HEK293T (cell line): ENCODE results near the gene MMP24.
"Not testable (repeated sequence)": the region's sequence is repeated elsewhere in the genome, so short reads cannot be mapped to it uniquely, and the experiment has no call there.

Experiments used
- CTCF ChIA-PET: fragments of 350-600 bp; formaldehyde crosslinking; extraction: SDS; loops from one replicate; lab custom pipeline; 2021; ENCODE audit warnings: antibody characterized with exemption, inconsistent platforms; lab: Yijun Ruan, JAX
- POLR2A ChIA-PET: fragments of 350-600 bp; formaldehyde crosslinking; extraction: SDS; loops from one replicate; lab custom pipeline; 2020; ENCODE audit warnings: antibody characterized with exemption, inconsistent platforms; lab: Yijun Ruan, JAX
- DNase-seq: peaks from one replicate; pipeline ENCODE4 v3.0.0; 2012; ENCODE audit warnings: mixed read lengths; ENCODE audit errors: extremely low spot score
- ARNT ChIP-seq: fragments of 450-650 bp; IDR thresholded peaks from 2 replicates; pipeline ENCODE4 v1.6.1; 2017; ENCODE audit warnings: mild to moderate bottlenecking
- BHLHE40 ChIP-seq: fragments of 450-650 bp; IDR thresholded peaks from 2 replicates; pipeline ENCODE4 v1.6.1; 2016; ENCODE audit warnings: mild to moderate bottlenecking, moderate library complexity, borderline replicate concordance
- CTBP1 ChIP-seq: fragments of 450-650 bp; IDR thresholded peaks from 2 replicates; pipeline ENCODE4 v1.6.1; 2016; ENCODE audit warnings: borderline replicate concordance
- ELF4 ChIP-seq: fragments of 450-650 bp; IDR thresholded peaks from 2 replicates; pipeline ENCODE4 v1.6.1; 2017; ENCODE audit warnings: antibody characterized with exemption
- FOXA1 ChIP-seq: fragments of 450-650 bp; IDR thresholded peaks from 2 replicates; pipeline ENCODE4 v1.6.1; 2016; ENCODE audit warnings: mild to moderate bottlenecking
- FOXK2 ChIP-seq: fragments of 450-650 bp; IDR thresholded peaks from 2 replicates; pipeline ENCODE4 v1.6.1; 2016; ENCODE audit warnings: mild to moderate bottlenecking
- FOXM1 ChIP-seq: fragments of 450-650 bp; IDR thresholded peaks from 2 replicates; pipeline ENCODE4 v1.6.1; 2017; ENCODE audit warnings: mild to moderate bottlenecking, borderline replicate concordance
- HDGF ChIP-seq: fragments of 450-650 bp; IDR thresholded peaks from 2 replicates; pipeline ENCODE4 v1.6.1; 2017; ENCODE audit warnings: antibody characterized with exemption, borderline replicate concordance
- L3MBTL2 ChIP-seq: fragments of 450-650 bp; conservative IDR thresholded peaks from 2 replicates; pipeline ENCODE4 v1.6.1; 2016; ENCODE audit warnings: mild to moderate bottlenecking
- LEF1 ChIP-seq: fragments of 450-650 bp; IDR thresholded peaks from 2 replicates; pipeline ENCODE4 v1.6.1; 2017; ENCODE audit warnings: mild to moderate bottlenecking, borderline replicate concordance
- NFRKB ChIP-seq: fragments of 450-650 bp; IDR thresholded peaks from 2 replicates; pipeline ENCODE4 v1.6.1; 2016; ENCODE audit warnings: mild to moderate bottlenecking, moderate library complexity
- PKNOX1 ChIP-seq: fragments of 450-650 bp; IDR thresholded peaks from 2 replicates; pipeline ENCODE4 v1.6.1; 2016
- SP1 ChIP-seq: fragments of 450-650 bp; IDR thresholded peaks from 2 replicates; pipeline ENCODE4 v1.6.1; 2017
- SUZ12 ChIP-seq: fragments of 450-650 bp; IDR thresholded peaks from 2 replicates; pipeline ENCODE4 v1.6.1; 2016; ENCODE audit warnings: mild to moderate bottlenecking
- TARDBP ChIP-seq: fragments of 450-650 bp; IDR thresholded peaks from 2 replicates; pipeline ENCODE4 v1.6.1; 2016
- ZNF384 ChIP-seq: fragments of 450-650 bp; IDR thresholded peaks from 2 replicates; pipeline ENCODE4 v1.6.1; 2016

The MMP24 gene

GRCh38 chr20:35226126-35226883 is at the start of gene MMP24:
Gene MMP24, plus strand, starts transcription at chr20:35226690. Its CDS starts 49 bp downstream, at chr20:35226739.
- ChIA-PET CTCF (no interaction called here), POLR2A (no interaction called here)
- TF ChIP-seq ZNF384 (no peak), CTBP1 (no peak), TARDBP (no peak), NFRKB (no peak), ELF4 (no peak), SP1 (no peak)
- no peak for DNase-seq

- DNase-seq, result no peak
- POLR2A ChIA-PET, result no interaction called here
- no peak for TF ChIP-seq HDGF
- no peak for TF ChIP-seq SP1
- no peak for TF ChIP-seq FOXK2
- no peak for TF ChIP-seq ELF4
- no peak for TF ChIP-seq ZNF384
- TF ChIP-seq TARDBP, result no peak
- TF ChIP-seq LEF1, result no peak
- TF ChIP-seq NFRKB, result no peak
- no peak for TF ChIP-seq FOXA1
- TF ChIP-seq L3MBTL2, result no peak
- no peak for TF ChIP-seq CTBP1
- no peak for TF ChIP-seq PKNOX1
- TF ChIP-seq FOXM1, result no peak
- TF ChIP-seq SUZ12, result no peak
- TF ChIP-seq ARNT, result no peak
- no peak for TF ChIP-seq BHLHE40
- CTCF ChIA-PET, result no interaction called here
These were observed 46.9 kb upstream of the MMP24 start for GRCh38 chr20:35179292-35180212.

GRCh38 chr20:35180266-35180665 is 46.2 kb upstream of the MMP24 start:
- ChIA-PET CTCF (no interaction called here), POLR2A (no interaction called here)
- DNase-seq, result no peak
- TF ChIP-seq NFRKB, result no peak
- TF ChIP-seq BHLHE40, result no peak
- TF ChIP-seq TARDBP, result no peak
- no peak for TF ChIP-seq CTBP1
- no peak for TF ChIP-seq SP1
- no peak for TF ChIP-seq FOXA1
- TF ChIP-seq ELF4, result no peak
- TF ChIP-seq FOXM1, result no peak
- TF ChIP-seq L3MBTL2, result no peak
- no peak for TF ChIP-seq ZNF384
- no peak for TF ChIP-seq ARNT
- TF ChIP-seq PKNOX1, result no peak
- no peak for TF ChIP-seq HDGF
- no peak for TF ChIP-seq FOXK2

- no peak for TF ChIP-seq ZNF384
- no peak for TF ChIP-seq BHLHE40
- no peak for TF ChIP-seq TARDBP
- no peak for TF ChIP-seq FOXK2
- no peak for TF ChIP-seq CTBP1
- TF ChIP-seq PKNOX1, result no peak
- no peak for TF ChIP-seq FOXA1
- TF ChIP-seq SP1, result no peak
These were observed 44.8 kb upstream of the MMP24 start for GRCh38 chr20:35181731-35182130.

GRCh38 chr20:35186691-35187289 is 39.7 kb upstream of the MMP24 start:
- CTCF ChIA-PET, POLR2A ChIA-PET: not testable (repeated sequence)

More at GRCh38 chr20:35181731-35182130, 44.8 kb upstream of the MMP24 start:
- no peak for DNase-seq
- POLR2A ChIA-PET, result no interaction called here
- CTCF ChIA-PET, result no interaction called here

GRCh38 chr20:35187584-35188190 is 38.8 kb upstream of the MMP24 start:
- ChIA-PET POLR2A (no interaction called here), CTCF (no interaction called here)
- TF ChIP-seq TARDBP, result no peak
- no peak for TF ChIP-seq PKNOX1
- TF ChIP-seq ELF4, result no peak
- TF ChIP-seq FOXK2, result no peak
- no peak for TF ChIP-seq ARNT
- TF ChIP-seq FOXM1, result no peak
- TF ChIP-seq LEF1, result no peak
- no peak for TF ChIP-seq BHLHE40
- TF ChIP-seq FOXA1, result no peak
- no peak for TF ChIP-seq NFRKB
- TF ChIP-seq L3MBTL2, result no peak
- TF ChIP-seq SP1, result no peak
- no peak for TF ChIP-seq SUZ12
- no peak for TF ChIP-seq CTBP1
- no peak for TF ChIP-seq ZNF384
- TF ChIP-seq HDGF, result no peak
- DNase-seq, result no peak

More at GRCh38 chr20:35186691-35187289, 39.7 kb upstream of the MMP24 start:
- not testable (repeated sequence) for DNase-seq

- POLR2A ChIA-PET, CTCF ChIA-PET, DNase-seq: not testable (repeated sequence)
These were observed 37.3 kb upstream of the MMP24 start for GRCh38 chr20:35189223-35189622.
